Adrenal gland (tissue), 12 donors: ENCODE results near the gene SLC25A17. TPM values are rescaled to one million over a fixed set of nuclear protein-coding genes. Genes with fewer than 3 reads are reported as not detected.
A peak's percentile ranks its signal among the peaks of the same experiment; 100 is the strongest.

Source experiments
- DNase-seq, 7 donors: peaks; one replicate each; pipeline ENCODE4 v3.0.0-alpha.2; 2019 to 2020
- H3K27ac ChIP-seq, 5 donors: fragments of 200-600 bp; sonication (generic) in 4 of 5; 1 replicate in 3 of 5; 2 replicates in 2 of 5; pipeline versions ENCODE4 v1.5.1 to v1.8.0; 2016 to 2020; ENCODE audit warnings: mild to moderate bottlenecking in 1 of 5
- H3K27me3 ChIP-seq: fragments of 200-600 bp; 2 replicates; pipeline ENCODE4 v1.8.0; 2021
- H3K36me3 ChIP-seq, 2 donors: fragments of 200-600 bp; replicated peaks in 1 of 2; 1 replicate in 1 of 2; 2 replicates in 1 of 2; pipeline versions ENCODE4 v1.5.1 to v1.8.0; 2018 to 2022
- H3K4me1 ChIP-seq, 2 donors: fragments of 200-600 bp; replicated peaks in 1 of 2; 1 replicate in 1 of 2; 2 replicates in 1 of 2; pipeline versions ENCODE4 v1.5.1 to v1.8.0; 2018 to 2021
- H3K4me3 ChIP-seq, 4 donors: fragments of 200-600 bp; sonication (generic) in 3 of 4; one replicate each; pipeline ENCODE4 v1.5.1; 2016 to 2018
- H3K9me3 ChIP-seq, 3 donors: fragments of 200-600 bp; sonication (generic) in 1 of 3; replicated peaks in 1 of 3; 1 replicate in 2 of 3; 2 replicates in 1 of 3; pipeline versions ENCODE4 v1.5.1 to v1.8.0; 2016 to 2021
- POLR2A ChIP-seq, 2 donors: fragments of 450-650 bp; IDR thresholded peaks; one replicate each; pipeline ENCODE4 v1.6.1; 2017; ENCODE audit warnings: antibody characterized with exemption in 2 of 2, mild to moderate bottlenecking in 2 of 2, moderate library complexity in 1 of 2
- WGBS, 4 donors: extraction: QIAGEN DNeasy Blood & Tissue Kit in 2 of 4; methylation state at CpG; one replicate each; pipeline versions ENCODE4 v1.1.5 to v1.1.7; 2013 to 2017; 5-methylcytosine and 5-hydroxymethylcytosine counted together
- intact Hi-C, 2 donors: fragments of 100-400 bp; cut with DNase I; formaldehyde crosslinking; loops; one replicate each; pipeline versions ENCODE4 v1.14.1 to v1.15.0; 2022 to 2023
- polyA plus RNA-seq, 3 donors: library from polyadenylated mRNA; stranded (reverse); fragments of 200-250 nt in 2 of 3; fragments of 350-450 nt in 1 of 3; fragmentation: Illumina TruSeq in 1 of 3; extraction: RNeasy Lipid Tissue Mini Kit (QIAGEN cat#74804) in 1 of 3; gene quantifications; one replicate each; pipeline ENCODE4 v1.2.3, GENCODE V29; 2013 to 2014
- total RNA-seq, 9 donors: library from RNA; depleted of rRNA in 4 of 9; stranded (reverse); fragments of >200 nt in 4 of 9; fragments of 120-200 nt in 1 of 9; fragmentation: NEBNext Ultra II Directional in 1 of 9; extraction: Animal tissue kit (Norgen Biotek cat#: 25700) in 1 of 9; gene quantifications; one replicate each; pipeline versions ENCODE4 v1.1.0 to v1.2.4, GENCODE V29; 2013 to 2023
- TF ChIP-seq, protein P1 (sequence below), 6 experiments: fragments of 450-650 bp in 4 of 6; fragments of 200-600 bp in 2 of 6; sonication (generic) in 1 of 6; IDR thresholded peaks; 1 replicate in 5 of 6; 2 replicates in 1 of 6; pipeline versions ENCODE4 v1.5.1 to v1.8.0; 2016 to 2021; ENCODE audit warnings: antibody characterized with exemption in 6 of 6, mild to moderate bottlenecking in 2 of 6, moderate library complexity in 1 of 6
- donor health status: healthy with polysubstance abuse.
- donor health status: Bipolar disorder and iron deficiency.
- donor health status: DM: yes; HTN: yes; CAD: no.
- donor health status: DM: no; HTN: no; CAD: no.
- donor health status: DM: no; HTN: no; CAD: no.
- donor health status: DM: yes; HTN: yes; CAD: no.

The SLC25A17 gene
- total and polyA plus RNA-seq, 12 donors: 13.2 to 40.8 (median 22.0) TPM

DNA sequence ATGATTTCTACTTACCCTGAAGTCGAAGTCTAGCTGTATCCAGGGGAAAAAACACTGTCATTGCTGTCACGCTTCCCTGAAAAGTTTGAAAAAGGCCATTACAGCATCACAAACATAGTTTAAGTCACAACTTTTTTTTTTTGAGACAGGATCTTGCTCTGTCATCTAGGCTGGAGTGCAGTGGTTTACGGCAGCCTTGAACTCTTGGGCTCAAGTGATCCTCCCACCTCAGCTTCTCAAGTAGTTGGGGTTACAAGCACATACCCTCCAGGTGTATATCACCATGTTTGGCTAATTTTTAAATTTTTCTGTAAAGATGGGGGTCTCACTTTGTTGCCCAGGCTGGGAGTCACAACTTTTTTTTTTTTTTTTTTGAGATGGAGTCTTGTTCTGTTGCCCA, 20.1 kb downstream of the SLC25A17 start:
- no peak for TF ChIP-seq POLR2A (IDR thresholded peaks at IDR 0.05)
- TF ChIP-seq, protein P1, sequence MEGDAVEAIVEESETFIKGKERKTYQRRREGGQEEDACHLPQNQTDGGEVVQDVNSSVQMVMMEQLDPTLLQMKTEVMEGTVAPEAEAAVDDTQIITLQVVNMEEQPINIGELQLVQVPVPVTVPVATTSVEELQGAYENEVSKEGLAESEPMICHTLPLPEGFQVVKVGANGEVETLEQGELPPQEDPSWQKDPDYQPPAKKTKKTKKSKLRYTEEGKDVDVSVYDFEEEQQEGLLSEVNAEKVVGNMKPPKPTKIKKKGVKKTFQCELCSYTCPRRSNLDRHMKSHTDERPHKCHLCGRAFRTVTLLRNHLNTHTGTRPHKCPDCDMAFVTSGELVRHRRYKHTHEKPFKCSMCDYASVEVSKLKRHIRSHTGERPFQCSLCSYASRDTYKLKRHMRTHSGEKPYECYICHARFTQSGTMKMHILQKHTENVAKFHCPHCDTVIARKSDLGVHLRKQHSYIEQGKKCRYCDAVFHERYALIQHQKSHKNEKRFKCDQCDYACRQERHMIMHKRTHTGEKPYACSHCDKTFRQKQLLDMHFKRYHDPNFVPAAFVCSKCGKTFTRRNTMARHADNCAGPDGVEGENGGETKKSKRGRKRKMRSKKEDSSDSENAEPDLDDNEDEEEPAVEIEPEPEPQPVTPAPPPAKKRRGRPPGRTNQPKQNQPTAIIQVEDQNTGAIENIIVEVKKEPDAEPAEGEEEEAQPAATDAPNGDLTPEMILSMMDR (IDR thresholded peaks at IDR 0.05): no peak
- Histone ChIP-seq H3K9me3 (no peaks in the 10 kb centered on the region), H3K27me3 (no peaks in the 10 kb centered on the region), H3K27ac (no peak overlapping the region), H3K4me3 (no peak overlapping the region), H3K36me3 (no peaks in the 10 kb centered on the region), H3K4me1 (peaks cover 7 to 23% of the 10 kb centered on the region in 2 donors)
- 91 to 98% (median 96%) methylated on average over 3 of the region's 3 CpGs for WGBS, 4 donors
- DNase-seq: no peak
- intact Hi-C loops: no loop called here

DNA sequence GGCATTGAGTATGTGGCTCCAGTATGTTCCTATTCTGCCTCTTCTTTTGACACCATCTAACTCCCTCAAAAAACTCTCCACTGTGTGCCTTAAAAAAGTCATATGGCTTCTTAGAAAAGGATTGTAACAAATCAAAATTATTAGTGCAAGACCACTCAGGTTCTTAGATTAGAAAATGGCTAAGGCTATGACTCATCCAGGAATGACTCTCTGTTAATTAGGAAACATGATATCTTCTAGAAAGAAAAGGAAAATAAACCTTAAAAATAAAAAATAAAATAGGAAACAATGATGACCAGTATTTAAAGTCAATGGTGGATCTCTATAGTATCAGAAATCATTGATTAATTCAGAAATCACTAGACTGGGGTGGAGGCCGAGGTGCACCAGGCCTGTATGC, 21.7 kb downstream of the SLC25A17 start:
- H3K4me3 ChIP-seq: no peak overlapping the region
- DNase-seq: no peak
- intact Hi-C loops: no loop called here
- TF ChIP-seq, protein P1 (IDR thresholded peaks at IDR 0.05): no peak
- no peak for TF ChIP-seq POLR2A (IDR thresholded peaks at IDR 0.05)
- H3K4me1 ChIP-seq: peaks cover 7 to 30% of the 10 kb centered on the region in 2 donors
- H3K36me3 ChIP-seq: no peaks in the 10 kb centered on the region
- H3K27ac ChIP-seq: peak overlapping the region in 3 of 5 donors; percentile 39 to 78 (median 67)
- WGBS, 4 donors: 59 to 76% (median 69%) methylated on average over 1 of the region's 1 CpG
- H3K27me3 ChIP-seq: no peaks in the 10 kb centered on the region
- no peaks in the 10 kb centered on the region for H3K9me3 ChIP-seq

DNA sequence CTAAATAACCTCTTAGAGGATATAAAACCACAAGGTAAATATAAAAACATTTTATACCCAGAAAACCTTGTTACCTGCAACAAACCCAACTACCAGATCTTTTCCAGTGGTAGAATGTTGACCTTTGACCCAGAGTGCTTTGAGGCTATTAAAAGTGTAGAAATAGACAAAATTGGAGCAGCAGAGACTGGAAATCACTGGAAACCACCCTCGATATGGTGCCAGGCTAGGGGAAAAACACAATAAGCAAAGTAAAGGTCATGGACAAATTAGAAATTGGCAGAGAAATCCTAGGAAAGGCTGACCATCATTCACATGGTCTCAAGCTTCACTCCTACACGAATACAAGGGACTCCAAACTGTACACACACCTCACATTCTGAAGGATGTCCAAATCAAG, 26.7 kb downstream of the SLC25A17 start:
- TF ChIP-seq POLR2A (IDR thresholded peaks at IDR 0.05): no peak
- TF ChIP-seq, protein P1 (IDR thresholded peaks at IDR 0.05): no peak
- DNase-seq: peak in 3 of 7 donors; percentile 14 to 53 (median 51)
- Histone ChIP-seq H3K4me3 (no peak overlapping the region), H3K36me3 (no peaks in the 10 kb centered on the region), H3K9me3 (no peaks in the 10 kb centered on the region), H3K27ac (peak overlapping the region in 2 of 5 donors; percentile 28 to 65), H3K4me1 (peaks cover 0 to 17% of the 10 kb centered on the region in 2 donors), H3K27me3 (no peaks in the 10 kb centered on the region)
- 35 to 53% (median 42%) methylated on average over 2 of the region's 2 CpGs for WGBS, 4 donors
- intact Hi-C loops: no loop called here

DNA sequence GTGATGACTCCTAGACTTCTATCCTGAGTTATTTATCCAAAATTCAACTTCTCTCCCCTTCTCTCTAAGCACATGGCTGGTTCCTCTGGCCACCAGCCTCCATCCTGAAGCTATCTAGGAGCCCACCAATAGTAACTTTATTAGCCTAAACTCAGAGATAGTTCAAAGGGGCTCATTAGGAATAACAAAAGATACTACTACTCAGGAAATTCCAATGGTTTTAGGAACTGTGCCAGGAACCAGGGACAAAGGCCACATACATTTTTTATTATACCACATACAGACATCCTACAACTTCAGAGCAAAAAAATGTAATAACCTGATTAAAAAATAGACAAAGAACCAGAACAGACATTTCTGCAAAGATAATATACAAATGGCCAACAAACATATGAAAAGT, 27.9 kb downstream of the SLC25A17 start:
- no peak for DNase-seq
- no peak overlapping the region for H3K27ac ChIP-seq
- H3K36me3 ChIP-seq: no peaks in the 10 kb centered on the region
- H3K27me3 ChIP-seq: no peaks in the 10 kb centered on the region
- H3K9me3 ChIP-seq: no peaks in the 10 kb centered on the region
- H3K4me1 ChIP-seq: peaks cover 0 to 11% of the 10 kb centered on the region in 2 donors
- H3K4me3 ChIP-seq: no peak overlapping the region
- no peak for TF ChIP-seq POLR2A (IDR thresholded peaks at IDR 0.05)
- TF ChIP-seq, protein P1 (IDR thresholded peaks at IDR 0.05): no peak
- intact Hi-C loops: no loop called here
